Panc1 (cell line): Measurements from ENCODE around the gene PSKH1. TPM values are rescaled to one million over a fixed set of nuclear protein-coding genes. Genes with fewer than 3 reads are reported as not detected.
A peak's percentile ranks its signal among the peaks of the same experiment; 100 is the strongest.

Experiments used
- ATAC-seq: fragments of 200-7000 bp; cut with Tn5 transposase; 2 replicates; pipeline ENCODE4 v1.9.1; 2020; ENCODE audit warnings: mild to moderate bottlenecking, moderate library complexity
- BruUV-seq: library from RNA; stranded (reverse); fragments of 400-500 nt; replicated peaks from 2 replicates; lab custom pipeline; 2021; lab: Mats Ljungman, UMichigan
- CTCF ChIA-PET: fragments of 300-600 bp; sonication (Branson Sonifier 250); formaldehyde crosslinking; loops from one replicate; lab custom pipeline; 2022; ENCODE audit warnings: antibody characterized with exemption; lab: Charles Lee
- POLR2A ChIA-PET: fragments of 300-600 bp; sonication (Branson Sonifier 250); formaldehyde crosslinking; loops from one replicate; lab custom pipeline; 2022; ENCODE audit warnings: antibody characterized with exemption; lab: Charles Lee
- DNase-seq: peaks from one replicate; pipeline ENCODE4 v3.0.0-alpha.2; 2010; ENCODE audit warnings: low read depth, low spot score
- H3K27ac ChIP-seq: 2 replicates; pipeline ENCODE4 v1.5.1; 2011; ENCODE audit warnings: mild to moderate bottlenecking, low read length, inconsistent platforms
- H3K27me3 ChIP-seq: fragments of 200-500 bp; sonication (Bioruptor generic); 2 replicates; pipeline ENCODE4 v1.6.0; 2014; ENCODE audit warnings: low read length, inconsistent platforms; ENCODE audit not compliant: control insufficient read depth, insufficient read depth
- H3K36me3 ChIP-seq: fragments of 200-500 bp; sonication (Bioruptor generic); 2 replicates; pipeline ENCODE4 v1.5.1; 2014; ENCODE audit warnings: inconsistent platforms, mild to moderate bottlenecking, low read length, moderate library complexity; ENCODE audit not compliant: control insufficient read depth, insufficient read depth
- H3K4me1 ChIP-seq: 2 replicates; pipeline ENCODE4 v1.5.1; 2011; ENCODE audit warnings: inconsistent platforms, mild to moderate bottlenecking, low read length, moderate library complexity; ENCODE audit not compliant: control insufficient read depth, insufficient read depth
- H3K4me3 ChIP-seq, 2 experiments: 2 replicates each; pipeline ENCODE4 v1.5.1; 2011 to 2012; ENCODE audit warnings: low read depth in 2 of 2, low read length in 2 of 2, mild to moderate bottlenecking in 2 of 2, inconsistent platforms in 1 of 2, moderate library complexity in 1 of 2
- H3K9me3 ChIP-seq: fragments of 200-500 bp; sonication (Bioruptor generic); 2 replicates; pipeline ENCODE4 v1.5.1; 2014; ENCODE audit warnings: low read depth, mild to moderate bottlenecking, inconsistent platforms, low read length, moderate library complexity; ENCODE audit not compliant: control insufficient read depth, insufficient read depth
- POLR2AphosphoS5 ChIP-seq: IDR thresholded peaks from 2 replicates; pipeline ENCODE4 v1.6.1; 2012; ENCODE audit warnings: mild to moderate bottlenecking, low read depth, low read length, moderate library complexity
- REST ChIP-seq, 2 experiments: IDR thresholded peaks; 2 replicates each; pipeline ENCODE4 v1.6.1; 2011 to 2012; ENCODE audit warnings: low read depth in 2 of 2, control low read depth in 1 of 2, low read length in 1 of 2, mild to moderate bottlenecking in 1 of 2, moderate library complexity in 1 of 2; ENCODE audit not compliant: insufficient read depth in 1 of 2
- SIN3A ChIP-seq: IDR thresholded peaks from 2 replicates; pipeline ENCODE4 v1.6.1; 2012; ENCODE audit warnings: low read depth, mild to moderate bottlenecking, low read length, moderate library complexity, borderline replicate concordance; ENCODE audit not compliant: insufficient read depth
- TCF7L2 ChIP-seq: IDR thresholded peaks from 2 replicates; pipeline ENCODE4 v1.6.1; 2011; ENCODE audit warnings: mild to moderate bottlenecking, low read depth, low read length, inconsistent platforms
- in situ Hi-C: cut with HindIII; loops from 2 replicates; pipeline ENCODE4 v1.10.0; 2016; ENCODE audit warnings: low sequenced_read_pairs, low pct_unique_long_range_greater_than_20kb
- intact Hi-C: fragments of 100-400 bp; cut with micrococcal nuclease; formaldehyde crosslinking; loops from one replicate; pipeline ENCODE4 v1.10.0; 2022; ENCODE audit not compliant: unreplicated experiment
- total RNA-seq: library from RNA; stranded (reverse); gene quantifications from one replicate; pipeline ENCODE4 v1.2.1, GENCODE V29; 2021; ENCODE audit not compliant: unreplicated experiment
- TF ChIP-seq, protein P1 (sequence below): fragments of 450-650 bp; IDR thresholded peaks from 2 replicates; pipeline ENCODE4 v1.5.1; 2017; ENCODE audit warnings: mild to moderate bottlenecking

PSKH1 gene
- total RNA-seq, 1 experiment from 2014 or later = 17.8 TPM

DNA sequence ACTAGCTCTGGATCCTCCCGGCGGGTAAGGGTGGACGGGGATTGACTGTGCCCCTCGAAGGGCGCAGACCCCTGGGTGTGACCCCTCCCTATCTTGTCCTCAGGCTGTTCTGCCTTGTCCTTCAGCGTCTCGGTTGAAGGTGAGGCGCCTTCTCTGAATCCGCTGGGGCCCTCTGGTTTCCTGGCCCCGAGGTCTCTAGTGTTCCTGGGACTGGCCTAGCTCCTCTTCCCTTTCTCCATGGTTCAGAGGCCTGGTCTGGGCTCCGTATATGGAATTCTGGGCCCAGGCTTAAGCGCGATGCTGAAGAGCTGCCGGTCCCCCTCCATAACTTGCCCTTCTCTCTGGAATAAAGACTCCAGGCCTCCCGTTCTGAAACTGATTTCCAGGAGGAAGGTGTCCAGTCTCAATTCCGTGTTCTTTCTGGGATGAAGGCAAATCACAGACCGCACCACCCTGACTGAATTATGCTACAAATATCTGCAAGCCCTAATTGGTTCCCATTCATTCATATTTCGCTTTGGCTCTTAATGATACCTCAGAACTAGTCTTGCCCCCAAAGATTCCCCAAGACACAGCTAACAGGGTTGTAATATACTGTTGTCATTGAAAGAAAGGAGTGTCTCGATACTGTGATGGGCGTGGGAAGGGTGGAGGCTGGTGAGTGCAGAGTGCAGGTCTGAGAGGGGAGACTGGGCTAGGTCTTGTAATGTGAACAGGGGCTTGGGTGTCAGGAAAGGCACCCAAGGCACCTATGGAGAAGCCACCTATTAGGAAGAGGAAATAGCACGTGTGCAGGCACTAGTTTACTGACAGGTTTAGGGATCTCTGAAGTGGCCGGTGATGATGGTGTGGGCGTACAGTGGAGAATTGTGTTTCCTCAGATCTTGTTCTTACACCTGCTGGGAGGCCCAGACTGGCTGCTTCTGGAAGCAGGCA, 19.4 kb upstream of the PSKH1 start:
- Histone ChIP-seq H3K27ac (peak overlapping the region; percentile 90), H3K9me3 (no peaks in the 10 kb centered on the region), H3K4me3 (peak overlapping the region; percentile 85 to 87), H3K4me1 (peaks cover 17% of the 10 kb centered on the region), H3K36me3 (no peaks in the 10 kb centered on the region; the same call in none of the 2 replicates), H3K27me3 (no peaks in the 10 kb centered on the region)
- intact Hi-C loops = no loop called here
- DNase-seq = no peak
- peak; percentile 14; the same call in 1 of the 2 replicates for ATAC-seq
- ChIA-PET CTCF (no interaction called here), POLR2A (no interaction called here)
- in situ Hi-C loops = no loop called here
- no TSS peak for BruUV-seq
- no peak for TF ChIP-seq TCF7L2

GRCh38 chr16:67874372-67874771, 18.7 kb upstream of the PSKH1 start:
- in situ Hi-C loops = no loop called here
- H3K4me3 ChIP-seq = peak overlapping the region; percentile 85 to 87
- DNase-seq (no peak), ATAC-seq (no peak)
- BruUV-seq = TSS peak; percentile 69
- TF ChIP-seq REST (IDR thresholded peaks at IDR 0.05; ENCODE audit: insufficient read depth in 1 of 2, low read depth in 2 of 2, low read length in 1 of 2) (no peak), POLR2AphosphoS5 (no peak), TCF7L2 (no peak), SIN3A (no peak)
- TF ChIP-seq, protein P1, sequence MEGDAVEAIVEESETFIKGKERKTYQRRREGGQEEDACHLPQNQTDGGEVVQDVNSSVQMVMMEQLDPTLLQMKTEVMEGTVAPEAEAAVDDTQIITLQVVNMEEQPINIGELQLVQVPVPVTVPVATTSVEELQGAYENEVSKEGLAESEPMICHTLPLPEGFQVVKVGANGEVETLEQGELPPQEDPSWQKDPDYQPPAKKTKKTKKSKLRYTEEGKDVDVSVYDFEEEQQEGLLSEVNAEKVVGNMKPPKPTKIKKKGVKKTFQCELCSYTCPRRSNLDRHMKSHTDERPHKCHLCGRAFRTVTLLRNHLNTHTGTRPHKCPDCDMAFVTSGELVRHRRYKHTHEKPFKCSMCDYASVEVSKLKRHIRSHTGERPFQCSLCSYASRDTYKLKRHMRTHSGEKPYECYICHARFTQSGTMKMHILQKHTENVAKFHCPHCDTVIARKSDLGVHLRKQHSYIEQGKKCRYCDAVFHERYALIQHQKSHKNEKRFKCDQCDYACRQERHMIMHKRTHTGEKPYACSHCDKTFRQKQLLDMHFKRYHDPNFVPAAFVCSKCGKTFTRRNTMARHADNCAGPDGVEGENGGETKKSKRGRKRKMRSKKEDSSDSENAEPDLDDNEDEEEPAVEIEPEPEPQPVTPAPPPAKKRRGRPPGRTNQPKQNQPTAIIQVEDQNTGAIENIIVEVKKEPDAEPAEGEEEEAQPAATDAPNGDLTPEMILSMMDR = no peak
- intact Hi-C loops = no loop called here
- H3K4me1 ChIP-seq = peaks cover 17% of the 10 kb centered on the region
- H3K9me3 ChIP-seq = no peaks in the 10 kb centered on the region
- H3K27ac ChIP-seq = peak overlapping the region; percentile 90
- H3K36me3 ChIP-seq = no peaks in the 10 kb centered on the region; the same call in none of the 2 replicates
- POLR2A ChIA-PET = no interaction called here
- H3K27me3 ChIP-seq = no peaks in the 10 kb centered on the region
- CTCF ChIA-PET = no interaction called here

- Histone ChIP-seq H3K27me3 (no peaks in the 10 kb centered on the region), H3K9me3 (no peaks in the 10 kb centered on the region), H3K27ac (no peak overlapping the region), H3K4me1 (peaks cover 17% of the 10 kb centered on the region), H3K4me3 (no peak overlapping the region), H3K36me3 (no peaks in the 10 kb centered on the region; the same call in none of the 2 replicates)
- TF ChIP-seq, protein P1 = no peak
- TF ChIP-seq TCF7L2 = no peak
- no peak for TF ChIP-seq POLR2AphosphoS5
- no peak for TF ChIP-seq SIN3A
- no peak for TF ChIP-seq REST (IDR thresholded peaks at IDR 0.05; ENCODE audit: insufficient read depth in 1 of 2, low read depth in 2 of 2, low read length in 1 of 2)
- no peak for DNase-seq
- intact Hi-C loops = no loop called here
- BruUV-seq = no TSS peak
- CTCF ChIA-PET = interaction anchor here (0.6 kb wide), 1 partner anchor 11 kb away, joined by 6 read pairs; no protein-coding TSS in a partner anchor
- in situ Hi-C loops = no loop called here
- POLR2A ChIA-PET = no interaction called here
- no peak for ATAC-seq
Measured at GRCh38 chr16:67877064-67877463, 16.0 kb upstream of the PSKH1 start.
